HUDEP-2 (cell line): ENCODE results near the gene ATP8A2.
A peak's percentile ranks its signal among the peaks of the same experiment; 100 is the strongest.
"Not testable (repeated sequence)": the region's sequence is repeated elsewhere in the genome, so short reads cannot be mapped to it uniquely, and the experiment has no call there.

Experiments
- DNase-seq, 76 experiments: peaks; one replicate each; lab custom pipeline; 2025; ENCODE audit not compliant: unreplicated experiment in 76 of 76; lab: John Stamatoyannopoulos, UW

ATP8A2 gene

GRCh38 chr13:26048741-26049140, 677.0 kb downstream of the ATP8A2 start:
- DNase-seq = no peak

GRCh38 chr13:26050568-26051230, 678.9 kb downstream of the ATP8A2 start:
- DNase-seq = no peak

GRCh38 chr13:26051231-26051656, 679.5 kb downstream of the ATP8A2 start:
- no peak for DNase-seq

- DNase-seq = peak in 2 of 76 experiments; percentile 5 to 9
Observed at GRCh38 chr13:26051657-26052311, 680.0 kb downstream of the ATP8A2 start, which contains the start of gene SHISA2. Gene SHISA2, minus strand, starts transcription at chr13:26052016. Its CDS starts 1,041 bp downstream, at chr13:26050975.

- no peak for DNase-seq
Observed at GRCh38 chr13:26052337-26052736, 680.6 kb downstream of the ATP8A2 start.

- DNase-seq = no peak
Observed at GRCh38 chr13:26053418-26053980, 681.7 kb downstream of the ATP8A2 start.

- no peak for DNase-seq
Observed at GRCh38 chr13:26054896-26055295, 683.1 kb downstream of the ATP8A2 start.

GRCh38 chr13:26058704-26059103, 686.9 kb downstream of the ATP8A2 start:
- DNase-seq = no peak

GRCh38 chr13:26060357-26060756, 688.6 kb downstream of the ATP8A2 start:
- DNase-seq = no peak

- DNase-seq = no peak
Observed at GRCh38 chr13:26061256-26061655, 689.5 kb downstream of the ATP8A2 start.

GRCh38 chr13:26061947-26062346, 690.2 kb downstream of the ATP8A2 start:
- no peak for DNase-seq

- peak in 14 of 76 experiments; percentile 1 to 38 (median 12) for DNase-seq
Observed at GRCh38 chr13:26062853-26063444, 691.2 kb downstream of the ATP8A2 start.

GRCh38 chr13:26066492-26066891, 694.7 kb downstream of the ATP8A2 start:
- peak in 14 of 76 experiments; percentile 2 to 53 (median 20) for DNase-seq

GRCh38 chr13:26067601-26068000, 695.8 kb downstream of the ATP8A2 start:
- no peak for DNase-seq

GRCh38 chr13:26068372-26068771, 696.6 kb downstream of the ATP8A2 start:
- not testable (repeated sequence) for DNase-seq

- DNase-seq = not testable (repeated sequence)
Observed at GRCh38 chr13:26069642-26070041, 697.9 kb downstream of the ATP8A2 start.

GRCh38 chr13:26071691-26072090, 699.9 kb downstream of the ATP8A2 start:
- DNase-seq = no peak

- DNase-seq = peak in 1 of 76 experiments; percentile 10
Observed at GRCh38 chr13:26072335-26072734, 700.6 kb downstream of the ATP8A2 start.

GRCh38 chr13:26074706-26075105, 702.9 kb downstream of the ATP8A2 start:
- DNase-seq = no peak
